Endothelial cell of umbilical vein (primary cell): ENCODE data around the gene CRTAP. TPM values are rescaled to one million over a fixed set of nuclear protein-coding genes. Genes with fewer than 3 reads are reported as not detected.

ENCODE experiments used
- BruUV-seq: library from RNA; stranded (reverse); fragments of 400-500 nt; replicated peaks from 2 replicates; lab custom pipeline; 2021; lab: Mats Ljungman, UMichigan
- CTCF ChIA-PET: fragments of 300-600, 350-600 bp; sonication (Branson Sonifier 250); formaldehyde crosslinking; loops from one replicate; lab custom pipeline; 2021; ENCODE audit warnings: antibody characterized with exemption, inconsistent platforms; lab: Charles Lee
- POLR2A ChIA-PET: fragments of 300-600, 350-600 bp; sonication (Branson Sonifier 250); formaldehyde crosslinking; loops from one replicate; lab custom pipeline; 2021; ENCODE audit warnings: antibody characterized with exemption, inconsistent platforms; lab: Charles Lee
- DNase-seq: peaks from one replicate; pipeline ENCODE4 v3.0.0-alpha.2; 2011; ENCODE audit warnings: low read depth, low spot score
- FAIRE-seq: peaks from 2 replicates; lab custom pipeline; 2011; peaks lifted over from hg19 to GRCh38; lab: Jason Lieb, UNC
- H2AFZ ChIP-seq: 2 replicates; pipeline ENCODE4 v1.6.0; 2012; ENCODE audit warnings: low read depth, low read length, control low read depth, inconsistent platforms
- H3K27ac ChIP-seq: 2 replicates; pipeline ENCODE4 v1.5.1; 2011; ENCODE audit warnings: low read depth, mild to moderate bottlenecking, control low read depth, low read length, moderate library complexity; ENCODE audit not compliant: insufficient read depth
- H3K27me3 ChIP-seq, 2 experiments: 2 replicates each; pipeline versions ENCODE4 v1.6.0 to v1.6.1; 2011; ENCODE audit warnings: low read length in 2 of 2, mixed read lengths in 1 of 2; ENCODE audit not compliant: control insufficient read depth in 2 of 2, insufficient read depth in 2 of 2
- H3K36me3 ChIP-seq, 2 experiments: 2 replicates in 1 of 2; 3 replicates in 1 of 2; pipeline ENCODE4 v1.5.1; 2011; ENCODE audit warnings: low read length in 2 of 2, mild to moderate bottlenecking in 1 of 2, moderate library complexity in 1 of 2; ENCODE audit not compliant: control insufficient read depth in 2 of 2, insufficient read depth in 2 of 2; ENCODE audit errors: extremely low read depth in 1 of 2
- H3K4me1 ChIP-seq: 3 replicates; pipeline ENCODE4 v1.5.1; 2011; ENCODE audit warnings: mild to moderate bottlenecking, low read length; ENCODE audit not compliant: control insufficient read depth, insufficient read depth; ENCODE audit errors: extremely low read depth
- H3K4me2 ChIP-seq: 2 replicates; pipeline ENCODE4 v1.6.1; 2011; ENCODE audit warnings: low read length, control low read depth, mixed read lengths; ENCODE audit not compliant: insufficient read depth
- H3K4me3 ChIP-seq, 3 experiments: fragments of 200-600 bp in 1 of 3; sonication (generic), shearing (Covaris generic) in 1 of 3; replicated peaks in 1 of 3; 2 replicates each; pipeline ENCODE4 v1.5.1; 2011 to 2016; ENCODE audit warnings: control low read depth in 3 of 3, low read length in 3 of 3, mild to moderate bottlenecking in 2 of 3, inconsistent platforms in 1 of 3, low read depth in 1 of 3, moderate library complexity in 1 of 3; ENCODE audit not compliant: insufficient read depth in 1 of 3
- H3K79me2 ChIP-seq: 2 replicates; pipeline ENCODE4 v1.6.0; 2012; ENCODE audit warnings: low read length, inconsistent platforms; ENCODE audit not compliant: control insufficient read depth, insufficient read depth
- H3K9ac ChIP-seq: replicated peaks from 2 replicates; pipeline ENCODE3; 2011; ENCODE audit warnings: low read length, control low read depth; ENCODE audit not compliant: insufficient read depth; ENCODE audit errors: extremely low read depth
- H3K9me1 ChIP-seq: replicated peaks from 3 replicates; pipeline ENCODE4 v1.6.0; 2011; ENCODE audit warnings: mild to moderate bottlenecking, low read length; ENCODE audit not compliant: control insufficient read depth, insufficient read depth; ENCODE audit errors: extremely low read depth
- H3K9me3 ChIP-seq: replicated peaks from 2 replicates; pipeline ENCODE4 v1.5.1; 2012; ENCODE audit warnings: low read length, inconsistent platforms; ENCODE audit not compliant: control insufficient read depth, insufficient read depth
- H4K20me1 ChIP-seq: replicated peaks from 2 replicates; pipeline ENCODE3; 2011; ENCODE audit warnings: mild to moderate bottlenecking, low read length; ENCODE audit not compliant: control insufficient read depth, insufficient read depth; ENCODE audit errors: extremely low read depth
- EZH2 ChIP-seq: IDR thresholded peaks from 2 replicates; pipeline ENCODE4 v1.6.1; 2012; ENCODE audit warnings: borderline replicate concordance, low read depth, mild to moderate bottlenecking, moderate library complexity, low read length, inconsistent platforms; ENCODE audit not compliant: severe bottlenecking
- FOS ChIP-seq: IDR thresholded peaks from 2 replicates; pipeline ENCODE4 v1.6.1; 2011; ENCODE audit warnings: mild to moderate bottlenecking, low read length, moderate library complexity, borderline replicate concordance; ENCODE audit not compliant: insufficient read depth
- GATA2 ChIP-seq: IDR thresholded peaks from 2 replicates; pipeline ENCODE4 v1.7.0; 2011; ENCODE audit warnings: low read depth, mild to moderate bottlenecking, moderate library complexity, mixed read lengths, low read length; ENCODE audit not compliant: insufficient read length, insufficient read depth
- JUN ChIP-seq: IDR thresholded peaks from 2 replicates; pipeline ENCODE4 v1.6.1; 2011; ENCODE audit warnings: borderline replicate concordance, low read depth; ENCODE audit not compliant: insufficient read length, insufficient read depth
- MAX ChIP-seq: IDR thresholded peaks from 2 replicates; pipeline ENCODE4 v1.6.1; 2011; ENCODE audit not compliant: insufficient read depth, insufficient read length
- MYC ChIP-seq: IDR thresholded peaks from one replicate; pipeline ENCODE4 v1.6.1; 2011; ENCODE audit warnings: mild to moderate bottlenecking, low read depth, low read length
- POLR2A ChIP-seq: IDR thresholded peaks from 2 replicates; pipeline ENCODE4 v1.6.1; 2012; ENCODE audit warnings: low read depth, mild to moderate bottlenecking, control low read depth, low read length
- POLR2AphosphoS5 ChIP-seq: IDR thresholded peaks from 2 replicates; pipeline ENCODE4 v1.6.1; 2012; ENCODE audit warnings: low read depth, mild to moderate bottlenecking, control low read depth, low read length, moderate library complexity; ENCODE audit not compliant: insufficient read depth
- dilution Hi-C: fragments of 300-500 bp; cut with MboI; formaldehyde crosslinking; loops from one replicate; pipeline ENCODE4 v1.15.0; 2019; ENCODE audit warnings: low sequenced_read_pairs; ENCODE audit not compliant: extremely low pct_ligation_motif_present
- intact Hi-C: fragments of 100-400 bp; cut with micrococcal nuclease; formaldehyde crosslinking; loops from one replicate; pipeline ENCODE4 v1.10.0; 2022
- polyA plus RNA-seq, 4 experiments: library from polyadenylated mRNA; depleted of rRNA in 3 of 4; stranded (reverse) in 3 of 4; unstranded in 1 of 4; fragments of >200 nt; gene quantifications; 2 replicates each; pipeline versions ENCODE4 v1.2.1 to v1.2.3, GENCODE V29; 2011 to 2012; ENCODE audit warnings: missing spikeins in 1 of 4
- total RNA-seq: library from RNA; stranded (reverse); gene quantifications from 2 replicates; pipeline ENCODE4 v1.2.3, GENCODE V29; 2021
- TF ChIP-seq, protein P1 (sequence below), 2 donors: IDR thresholded peaks; 1 replicate in 1 of 2; 2 replicates in 1 of 2; pipeline ENCODE4 v1.5.1; 2011; ENCODE audit warnings: low read length in 2 of 2, mild to moderate bottlenecking in 2 of 2, moderate library complexity in 2 of 2, control low read depth in 1 of 2, inconsistent platforms in 1 of 2, low read depth in 1 of 2; ENCODE audit not compliant: insufficient read depth in 1 of 2; ENCODE audit errors: extremely low read depth in 1 of 2

The CRTAP gene
- total and polyA plus RNA-seq, 2 donors (not counting 3 experiments of a cell fraction or from before 2014, with no cell fraction given), result 204 to 213 TPM

- no TSS peak for BruUV-seq
- Histone ChIP-seq H4K20me1 (no peaks in the 10 kb centered on the region), H3K4me2 (no peak overlapping the region), H2AFZ (no peak overlapping the region), H3K27ac (no peak overlapping the region), H3K9me3 (no peaks in the 10 kb centered on the region), H3K4me3 (no peak overlapping the region), H3K27me3 (peaks cover 0 to 5% of the 10 kb centered on the region in 2 experiments), H3K9me1 (no peaks in the 10 kb centered on the region), H3K79me2 (no peaks in the 10 kb centered on the region), H3K9ac (no peak overlapping the region), H3K36me3 (no peaks in the 10 kb centered on the region), H3K4me1 (no peaks in the 10 kb centered on the region)
- intact Hi-C loops, result no loop called here
- ChIA-PET POLR2A (no interaction called here), CTCF (interaction anchor here (1.2 kb wide), 1 partner anchor 10 kb away, joined by 6 read pairs; the partner anchor contains the start of gene CRTAP)
- TF ChIP-seq EZH2 (no peak), POLR2AphosphoS5 (no peak), MAX (no peak), JUN (no peak), GATA2 (no peak), POLR2A (no peak), MYC (no peak), FOS (no peak)
- TF ChIP-seq, protein P1, sequence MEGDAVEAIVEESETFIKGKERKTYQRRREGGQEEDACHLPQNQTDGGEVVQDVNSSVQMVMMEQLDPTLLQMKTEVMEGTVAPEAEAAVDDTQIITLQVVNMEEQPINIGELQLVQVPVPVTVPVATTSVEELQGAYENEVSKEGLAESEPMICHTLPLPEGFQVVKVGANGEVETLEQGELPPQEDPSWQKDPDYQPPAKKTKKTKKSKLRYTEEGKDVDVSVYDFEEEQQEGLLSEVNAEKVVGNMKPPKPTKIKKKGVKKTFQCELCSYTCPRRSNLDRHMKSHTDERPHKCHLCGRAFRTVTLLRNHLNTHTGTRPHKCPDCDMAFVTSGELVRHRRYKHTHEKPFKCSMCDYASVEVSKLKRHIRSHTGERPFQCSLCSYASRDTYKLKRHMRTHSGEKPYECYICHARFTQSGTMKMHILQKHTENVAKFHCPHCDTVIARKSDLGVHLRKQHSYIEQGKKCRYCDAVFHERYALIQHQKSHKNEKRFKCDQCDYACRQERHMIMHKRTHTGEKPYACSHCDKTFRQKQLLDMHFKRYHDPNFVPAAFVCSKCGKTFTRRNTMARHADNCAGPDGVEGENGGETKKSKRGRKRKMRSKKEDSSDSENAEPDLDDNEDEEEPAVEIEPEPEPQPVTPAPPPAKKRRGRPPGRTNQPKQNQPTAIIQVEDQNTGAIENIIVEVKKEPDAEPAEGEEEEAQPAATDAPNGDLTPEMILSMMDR (IDR thresholded peaks at IDR 0.05; ENCODE audit: extremely low read depth in 1 of 2, insufficient read depth in 1 of 2, low read depth in 1 of 2, low read length in 2 of 2), result no peak
- FAIRE-seq (no peak), DNase-seq (no peak)
- dilution Hi-C loops, result no loop called here
Observed at GRCh38 chr3:33104803-33105202, 9.0 kb upstream of the CRTAP start.
